Measurements from ENCODE around the gene ZC3H10.
A peak's percentile ranks its signal among the peaks of the same experiment; 100 is the strongest.

The ZC3H10 gene

GRCh38 chr12:56117778-56118687 lies at the start of gene ZC3H10:
TSS of gene ZC3H10 (plus strand) at chr12:56118266. CDS start at chr12:56120563, 2,297 bp downstream.
- TF ChIP-seq TCF12 (IDR thresholded peaks at IDR 0.05; ENCODE audit: low read depth) (peak; percentile 85), EP300 (IDR thresholded peaks at IDR 0.05; ENCODE audit: borderline replicate concordance) (peak; percentile 67; the same call in 1 of the 2 replicates), TAF1 (IDR thresholded peaks at IDR 0.05; ENCODE audit: low read depth) (peak; percentile 86), EGR1 (IDR thresholded peaks at IDR 0.05) (peak; percentile 70), ZBTB7A (IDR thresholded peaks at IDR 0.05; ENCODE audit: low read depth) (no peak), NFIC (IDR thresholded peaks at IDR 0.05) (peak; percentile 70; the same call in 1 of the 2 replicates), FOXM1 (IDR thresholded peaks at IDR 0.05; ENCODE audit: borderline replicate concordance, low read depth) (no peak), TEAD4 (IDR thresholded peaks at IDR 0.05) (peak; percentile 91), RAD21 (IDR thresholded peaks at IDR 0.05; ENCODE audit: low read depth) (no peak; the same call in 1 of the 2 replicates), CREB1 (IDR thresholded peaks at IDR 0.05; ENCODE audit: low read depth) (peak; percentile 77), REST (IDR thresholded peaks at IDR 0.05; ENCODE audit: low read depth) (no peak), YY1 (IDR thresholded peaks at IDR 0.05; ENCODE audit: low read depth) (peak; percentile 80), MAX (IDR thresholded peaks at IDR 0.05) (peak; percentile 97), CEBPB (IDR thresholded peaks at IDR 0.05) (peak; percentile 37; the same call in 1 of the 2 replicates), USF1 (IDR thresholded peaks at IDR 0.05) (peak; percentile 61; the same call in 1 of the 2 replicates)

GRCh38 chr12:56071648-56072047 lies 46.4 kb upstream of the ZC3H10 start:
- no peak for TF ChIP-seq EP300 (IDR thresholded peaks at IDR 0.05; ENCODE audit: borderline replicate concordance)
- TF ChIP-seq CEBPB (IDR thresholded peaks at IDR 0.05) = no peak
- TF ChIP-seq REST (IDR thresholded peaks at IDR 0.05; ENCODE audit: low read depth) = no peak
- TF ChIP-seq RAD21 (IDR thresholded peaks at IDR 0.05; ENCODE audit: low read depth) = no peak
- TF ChIP-seq FOXM1 (IDR thresholded peaks at IDR 0.05; ENCODE audit: borderline replicate concordance, low read depth) = no peak
- no peak for TF ChIP-seq ZBTB7A (IDR thresholded peaks at IDR 0.05; ENCODE audit: low read depth)
- no peak for TF ChIP-seq TEAD4 (IDR thresholded peaks at IDR 0.05)
- no peak for TF ChIP-seq USF1 (IDR thresholded peaks at IDR 0.05)
- no peak for TF ChIP-seq CREB1 (IDR thresholded peaks at IDR 0.05; ENCODE audit: low read depth)
- TF ChIP-seq MAX (IDR thresholded peaks at IDR 0.05) = no peak
- no peak for TF ChIP-seq YY1 (IDR thresholded peaks at IDR 0.05; ENCODE audit: low read depth)

- TF ChIP-seq FOXM1 (IDR thresholded peaks at IDR 0.05; ENCODE audit: borderline replicate concordance, low read depth) = no peak
- TF ChIP-seq YY1 (IDR thresholded peaks at IDR 0.05; ENCODE audit: low read depth) = no peak
- TF ChIP-seq REST (IDR thresholded peaks at IDR 0.05; ENCODE audit: low read depth) = no peak
- TF ChIP-seq USF1 (IDR thresholded peaks at IDR 0.05) = no peak
- no peak for TF ChIP-seq CREB1 (IDR thresholded peaks at IDR 0.05; ENCODE audit: low read depth)
- TF ChIP-seq EP300 (IDR thresholded peaks at IDR 0.05; ENCODE audit: borderline replicate concordance) = no peak
- TF ChIP-seq NFIC (IDR thresholded peaks at IDR 0.05) = no peak
- no peak for TF ChIP-seq CEBPB (IDR thresholded peaks at IDR 0.05)
- no peak for TF ChIP-seq EGR1 (IDR thresholded peaks at IDR 0.05)
- no peak for TF ChIP-seq TEAD4 (IDR thresholded peaks at IDR 0.05)
- no peak for TF ChIP-seq MAX (IDR thresholded peaks at IDR 0.05)
- TF ChIP-seq RAD21 (IDR thresholded peaks at IDR 0.05; ENCODE audit: low read depth) = no peak
- TF ChIP-seq ZBTB7A (IDR thresholded peaks at IDR 0.05; ENCODE audit: low read depth) = no peak
- no peak for TF ChIP-seq TCF12 (IDR thresholded peaks at IDR 0.05; ENCODE audit: low read depth)
- no peak for TF ChIP-seq TAF1 (IDR thresholded peaks at IDR 0.05; ENCODE audit: low read depth)
Observed at GRCh38 chr12:56074396-56074795, 43.7 kb upstream of the ZC3H10 start.
